Karpas-422 (cell line): ENCODE results near the gene PRKCG. TPM values are rescaled to one million over a fixed set of nuclear protein-coding genes. Genes with fewer than 3 reads are reported as not detected.

Source experiments
- DNase-seq: peaks from one replicate; pipeline ENCODE4 v3.0.0-alpha.2; 2015
- H2AFZ ChIP-seq: fragments of 200-600 bp; sonication (generic); 2 replicates; pipeline ENCODE4 v1.6.1; 2014; ENCODE audit warnings: antibody characterized with exemption, low read length, mixed read lengths
- H3K27ac ChIP-seq: fragments of 200-600 bp; sonication (generic); 2 replicates; pipeline ENCODE4 v1.5.1; 2014; ENCODE audit warnings: mild to moderate bottlenecking, low read length, moderate library complexity
- H3K27me3 ChIP-seq: fragments of 200-600 bp; sonication (generic); 2 replicates; pipeline ENCODE4 v1.6.1; 2014; ENCODE audit warnings: low read length, mixed read lengths
- H3K36me3 ChIP-seq: fragments of 200-600 bp; sonication (generic); 2 replicates; pipeline ENCODE4 v1.6.1; 2014; ENCODE audit warnings: low read length, mixed read lengths; ENCODE audit not compliant: insufficient read depth
- H3K4me1 ChIP-seq: fragments of 200-600 bp; sonication (generic); 2 replicates; pipeline ENCODE4 v1.6.1; 2014; ENCODE audit warnings: mild to moderate bottlenecking, low read length, mixed read lengths
- H3K4me2 ChIP-seq: fragments of 200-600 bp; sonication (generic); 2 replicates; pipeline ENCODE4 v1.6.1; 2014; ENCODE audit warnings: low read length, low read depth, mild to moderate bottlenecking; ENCODE audit not compliant: poor library complexity, severe bottlenecking
- H3K4me3 ChIP-seq: fragments of 200-600 bp; sonication (generic); 2 replicates; pipeline ENCODE4 v1.5.1; 2014; ENCODE audit warnings: mild to moderate bottlenecking, antibody characterized with exemption, low read length, mixed read lengths
- H3K79me2 ChIP-seq: fragments of 200-600 bp; sonication (generic); 2 replicates; pipeline ENCODE4 v1.6.1; 2014; ENCODE audit warnings: mild to moderate bottlenecking, low read length, mixed read lengths
- H3K9ac ChIP-seq: fragments of 200-600 bp; sonication (generic); 2 replicates; pipeline ENCODE4 v1.6.0; 2014; ENCODE audit warnings: low read length
- H3K9me2 ChIP-seq: fragments of 200-600 bp; sonication (generic), shearing (Covaris generic); replicated peaks from 2 replicates; pipeline ENCODE4 v1.6.0; 2014; ENCODE audit warnings: mild to moderate bottlenecking, low read length, moderate library complexity; ENCODE audit not compliant: insufficient read depth
- H3K9me3 ChIP-seq: fragments of 300-700, 200-600 bp; sonication (generic); 2 replicates; pipeline ENCODE4 v1.6.1; 2014; ENCODE audit warnings: low read length, mixed read lengths
- H4K20me1 ChIP-seq: fragments of 200-600 bp; sonication (generic); 2 replicates; pipeline ENCODE4 v1.6.1; 2014; ENCODE audit warnings: mild to moderate bottlenecking, antibody characterized with exemption, low read length, low read depth; ENCODE audit not compliant: insufficient read depth
- total RNA-seq: library from RNA; depleted of rRNA; stranded (reverse); fragments of >200 nt; shearing (Covaris generic); gene quantifications from 2 replicates; pipeline ENCODE4 v1.2.3, GENCODE V29; 2014; ENCODE audit warnings: low replicate concordance

The PRKCG gene
- total RNA-seq, 1 experiment from 2014 or later = not detected

DNA sequence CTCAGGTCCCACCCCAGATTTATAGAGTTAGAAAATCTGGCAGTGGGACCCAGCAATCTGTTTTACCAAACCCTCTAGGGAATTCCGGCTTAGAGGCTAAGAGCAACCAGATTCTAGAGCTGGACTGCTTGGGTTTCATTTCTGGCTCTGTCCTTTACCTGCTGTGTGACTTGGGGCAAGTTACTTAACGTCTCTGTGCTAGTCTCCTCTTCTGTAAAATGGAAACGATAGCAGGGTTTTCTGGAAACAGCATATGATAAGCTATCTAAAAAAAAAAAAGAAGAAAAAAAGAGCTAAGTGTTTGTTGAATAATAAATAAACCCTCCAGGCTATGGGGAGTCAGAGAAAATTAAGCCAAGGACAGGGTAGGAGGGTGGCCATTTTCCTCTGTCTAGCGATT is 15.5 kb downstream of the PRKCG start:
- H3K4me1 ChIP-seq = no peaks in the 10 kb centered on the region
- no peaks in the 10 kb centered on the region for H4K20me1 ChIP-seq
- H3K79me2 ChIP-seq = no peaks in the 10 kb centered on the region
- H3K36me3 ChIP-seq = no peaks in the 10 kb centered on the region
- no peak overlapping the region for H3K4me2 ChIP-seq
- no peaks in the 10 kb centered on the region for H3K9me2 ChIP-seq
- H3K9me3 ChIP-seq = no peaks in the 10 kb centered on the region
- no peak overlapping the region for H3K27ac ChIP-seq
- H3K27me3 ChIP-seq = no peaks in the 10 kb centered on the region
- no peak for DNase-seq
- H3K4me3 ChIP-seq = no peak overlapping the region
- H3K9ac ChIP-seq = no peak overlapping the region
- H2AFZ ChIP-seq = no peak overlapping the region

DNA sequence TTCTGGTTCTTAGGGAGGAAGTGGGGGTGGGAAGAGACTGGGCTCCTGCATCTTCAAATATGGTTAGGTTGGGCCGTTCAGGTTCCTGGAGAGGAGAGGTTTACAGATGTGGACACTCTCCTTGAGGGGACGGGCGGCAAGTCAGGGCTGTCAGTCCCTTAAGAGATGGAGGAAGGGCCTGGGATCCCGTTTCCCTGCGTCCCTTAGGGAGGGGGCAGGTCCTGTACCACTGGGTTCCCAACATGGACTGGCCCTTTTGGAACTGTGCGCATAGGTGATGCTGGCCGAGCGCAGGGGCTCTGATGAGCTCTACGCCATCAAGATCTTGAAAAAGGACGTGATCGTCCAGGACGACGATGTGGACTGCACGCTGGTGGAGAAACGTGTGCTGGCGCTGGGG is 16.2 kb downstream of the PRKCG start:
- Histone ChIP-seq H3K4me1 (no peaks in the 10 kb centered on the region), H3K4me3 (no peak overlapping the region), H3K79me2 (no peaks in the 10 kb centered on the region), H3K27me3 (no peaks in the 10 kb centered on the region), H2AFZ (no peak overlapping the region), H4K20me1 (no peaks in the 10 kb centered on the region), H3K9me2 (no peaks in the 10 kb centered on the region), H3K27ac (no peak overlapping the region), H3K9ac (no peak overlapping the region), H3K36me3 (no peaks in the 10 kb centered on the region), H3K9me3 (no peaks in the 10 kb centered on the region), H3K4me2 (no peak overlapping the region)
- DNase-seq = no peak

DNA sequence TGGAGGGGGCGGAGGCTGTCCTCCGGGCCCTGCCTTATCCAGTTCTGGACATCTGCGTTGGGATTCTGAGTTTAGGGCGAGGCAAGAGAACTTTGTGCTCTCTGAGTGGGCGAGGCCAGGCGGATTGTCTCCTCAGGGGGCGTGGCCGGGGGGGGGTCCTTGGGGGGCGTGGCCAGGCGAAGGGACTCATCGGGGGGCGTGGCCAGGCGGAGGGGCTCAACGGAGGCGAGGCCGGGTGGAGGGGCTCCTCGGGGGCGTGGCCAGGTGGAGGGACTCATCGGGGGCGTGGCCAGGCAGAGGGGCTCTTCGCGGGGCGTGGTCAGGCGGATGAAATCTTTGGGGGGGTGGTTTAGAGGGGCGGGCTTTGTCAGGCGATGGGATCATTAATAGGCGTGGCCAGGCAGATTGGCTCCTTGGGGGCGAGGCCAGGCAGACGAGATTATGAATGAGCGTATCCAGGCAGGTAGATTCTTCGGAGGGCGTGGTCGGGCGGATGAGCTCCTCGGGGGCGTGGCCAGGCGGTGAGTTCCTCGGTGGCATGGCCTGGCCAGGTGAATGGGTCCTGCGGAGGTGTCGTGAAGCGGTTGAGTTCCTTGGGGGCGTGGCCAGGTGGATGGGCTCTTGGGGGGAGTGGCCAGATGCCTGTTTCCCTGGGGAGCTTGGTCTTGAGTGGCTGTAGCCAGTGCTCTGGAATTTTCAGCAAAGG is 16.8 kb downstream of the PRKCG start:
- H3K9ac ChIP-seq = no peak overlapping the region
- no peak for DNase-seq
- H3K9me3 ChIP-seq = no peaks in the 10 kb centered on the region
- H4K20me1 ChIP-seq = no peaks in the 10 kb centered on the region
- H3K9me2 ChIP-seq = no peaks in the 10 kb centered on the region
- H3K27me3 ChIP-seq = no peaks in the 10 kb centered on the region
- no peaks in the 10 kb centered on the region for H3K4me1 ChIP-seq
- no peak overlapping the region for H3K27ac ChIP-seq
- no peaks in the 10 kb centered on the region for H3K36me3 ChIP-seq
- no peak overlapping the region for H3K4me2 ChIP-seq
- no peak overlapping the region for H3K4me3 ChIP-seq
- H3K79me2 ChIP-seq = no peaks in the 10 kb centered on the region
- H2AFZ ChIP-seq = no peak overlapping the region

DNA sequence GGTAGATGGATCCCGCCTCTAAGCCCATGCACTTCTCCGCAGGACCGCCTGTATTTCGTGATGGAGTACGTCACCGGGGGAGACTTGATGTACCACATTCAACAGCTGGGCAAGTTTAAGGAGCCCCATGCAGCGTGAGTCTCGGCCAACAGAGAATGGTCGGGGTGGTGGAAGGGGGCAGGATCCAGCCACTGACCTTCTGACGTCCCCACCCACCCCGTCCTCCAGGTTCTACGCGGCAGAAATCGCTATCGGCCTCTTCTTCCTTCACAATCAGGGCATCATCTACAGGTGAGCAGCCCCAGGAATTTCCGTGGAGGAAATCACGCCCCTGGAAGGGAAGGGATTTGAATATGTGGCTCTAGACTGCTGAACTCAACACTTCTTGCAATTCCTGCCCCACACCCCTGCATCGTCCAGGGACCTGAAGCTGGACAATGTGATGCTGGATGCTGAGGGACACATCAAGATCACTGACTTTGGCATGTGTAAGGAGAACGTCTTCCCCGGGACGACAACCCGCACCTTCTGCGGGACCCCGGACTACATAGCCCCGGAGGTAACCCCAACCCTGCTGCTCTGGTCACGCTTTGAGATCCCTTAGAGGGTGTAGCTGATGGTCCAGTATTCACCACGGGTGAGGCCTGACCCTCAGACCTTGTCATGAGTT is 18.3 kb downstream of the PRKCG start:
- no peaks in the 10 kb centered on the region for H3K9me3 ChIP-seq
- DNase-seq = no peak
- H3K36me3 ChIP-seq = no peaks in the 10 kb centered on the region
- no peak overlapping the region for H2AFZ ChIP-seq
- no peak overlapping the region for H3K4me2 ChIP-seq
- no peaks in the 10 kb centered on the region for H4K20me1 ChIP-seq
- H3K9ac ChIP-seq = no peak overlapping the region
- H3K9me2 ChIP-seq = no peaks in the 10 kb centered on the region
- H3K4me3 ChIP-seq = no peak overlapping the region
- no peaks in the 10 kb centered on the region for H3K4me1 ChIP-seq
- no peaks in the 10 kb centered on the region for H3K27me3 ChIP-seq
- H3K79me2 ChIP-seq = no peaks in the 10 kb centered on the region
- H3K27ac ChIP-seq = no peak overlapping the region

DNA sequence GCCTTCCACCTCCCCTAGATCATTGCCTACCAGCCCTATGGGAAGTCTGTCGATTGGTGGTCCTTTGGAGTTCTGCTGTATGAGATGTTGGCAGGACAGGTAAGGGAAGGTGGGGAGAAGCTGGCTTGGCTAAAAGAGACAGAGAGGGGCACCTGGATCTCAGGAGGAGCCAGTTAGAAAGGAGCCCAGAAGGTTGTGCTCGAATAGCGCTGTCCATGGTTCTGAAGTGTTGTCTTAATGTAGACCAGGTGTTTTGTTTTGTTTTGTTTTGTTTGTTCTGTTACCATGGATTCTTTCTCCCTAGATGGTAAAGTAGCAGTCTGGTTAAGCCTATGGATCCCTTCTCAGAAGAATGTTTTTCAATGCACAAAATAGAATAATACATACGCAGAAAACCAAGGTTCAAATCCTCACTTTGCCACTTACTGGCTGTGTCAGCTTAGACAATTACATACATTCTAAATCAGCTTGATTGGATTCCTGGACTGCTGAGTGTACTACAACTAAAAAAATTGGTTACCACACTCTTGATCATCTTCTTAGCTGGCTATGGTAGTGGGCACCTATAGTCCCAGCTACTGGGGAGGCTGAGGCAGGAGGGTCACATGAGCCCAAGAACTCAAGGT is 21.2 kb downstream of the PRKCG start:
- Histone ChIP-seq H3K27me3 (no peaks in the 10 kb centered on the region), H3K9me3 (no peaks in the 10 kb centered on the region), H3K9ac (no peak overlapping the region), H4K20me1 (peaks cover 6% of the 10 kb centered on the region; the same call in 1 of the 2 replicates), H3K9me2 (no peaks in the 10 kb centered on the region), H3K4me2 (no peak overlapping the region), H3K4me1 (no peaks in the 10 kb centered on the region), H3K36me3 (no peaks in the 10 kb centered on the region), H2AFZ (no peak overlapping the region), H3K79me2 (no peaks in the 10 kb centered on the region), H3K4me3 (no peak overlapping the region), H3K27ac (no peak overlapping the region)
- DNase-seq = peak; percentile 83

DNA sequence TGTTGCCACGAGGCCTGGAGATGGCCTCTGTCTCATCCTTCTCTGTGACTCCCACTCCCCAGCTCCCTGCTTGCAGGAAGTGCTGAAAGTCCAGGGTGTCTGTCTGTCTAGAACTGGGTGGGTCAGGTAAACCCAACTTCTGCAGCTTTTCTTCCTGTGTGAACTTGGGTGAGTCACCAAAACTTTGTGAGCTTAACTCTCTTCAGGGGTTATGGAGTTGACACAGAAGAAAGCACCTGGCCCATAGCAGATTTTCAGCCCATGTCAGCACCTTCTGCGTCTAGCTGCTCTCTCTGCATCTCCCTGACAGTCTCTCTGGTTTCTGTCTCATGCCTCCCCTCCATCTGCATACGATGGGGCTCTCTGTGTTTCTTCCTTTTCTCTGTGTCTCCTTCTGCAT is 22.9 kb downstream of the PRKCG start:
- H3K27ac ChIP-seq = no peak overlapping the region
- no peak overlapping the region for H3K9ac ChIP-seq
- no peak overlapping the region for H3K4me3 ChIP-seq
- no peaks in the 10 kb centered on the region for H3K36me3 ChIP-seq
- no peaks in the 10 kb centered on the region for H3K27me3 ChIP-seq
- no peak overlapping the region for H3K4me2 ChIP-seq
- no peaks in the 10 kb centered on the region for H3K4me1 ChIP-seq
- no peaks in the 10 kb centered on the region for H3K9me3 ChIP-seq
- no peaks in the 10 kb centered on the region for H3K79me2 ChIP-seq
- peak; percentile 41 for DNase-seq
- peaks cover 6% of the 10 kb centered on the region; the same call in 1 of the 2 replicates for H4K20me1 ChIP-seq
- no peaks in the 10 kb centered on the region for H3K9me2 ChIP-seq
- H2AFZ ChIP-seq = no peak overlapping the region

DNA sequence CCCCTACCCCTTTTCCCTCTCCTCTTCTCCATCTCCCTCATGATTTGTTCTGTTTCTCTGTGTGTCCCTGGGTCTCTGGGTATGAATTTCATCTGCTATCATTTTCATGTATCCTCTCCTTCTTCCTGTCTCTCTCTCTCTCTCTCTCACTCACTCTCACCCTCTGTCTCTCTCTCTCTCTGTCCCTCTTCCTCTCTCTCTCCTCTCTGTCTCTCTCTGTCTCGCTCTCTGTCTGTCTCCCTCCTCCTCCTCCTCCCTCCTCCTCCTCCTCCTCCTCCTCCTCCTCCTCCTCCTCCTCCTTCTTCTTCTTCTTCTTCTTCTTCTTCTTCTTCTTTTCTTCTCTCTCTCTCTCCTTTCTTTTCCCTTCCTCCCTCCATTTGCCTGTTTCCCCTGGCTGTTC is 23.8 kb downstream of the PRKCG start:
- Histone ChIP-seq H3K79me2 (no peaks in the 10 kb centered on the region), H3K27me3 (no peaks in the 10 kb centered on the region), H3K9me2 (no peaks in the 10 kb centered on the region)

More for the DNA sequence above, 23.8 kb downstream of the PRKCG start:
- H2AFZ ChIP-seq = no peak overlapping the region
- DNase-seq = peak; percentile 17
- no peak overlapping the region for H3K27ac ChIP-seq
- no peaks in the 10 kb centered on the region for H3K4me1 ChIP-seq
- no peaks in the 10 kb centered on the region for H3K36me3 ChIP-seq
- H3K9ac ChIP-seq = no peak overlapping the region
- no peak overlapping the region for H3K4me2 ChIP-seq
- peaks cover 6% of the 10 kb centered on the region; the same call in 1 of the 2 replicates for H4K20me1 ChIP-seq
- no peak overlapping the region for H3K4me3 ChIP-seq
- no peaks in the 10 kb centered on the region for H3K9me3 ChIP-seq
